ENCODE measurements around the gene SIRPG.
A peak's percentile ranks its signal among the peaks of the same experiment; 100 is the strongest.
"Not testable (repeated sequence)": the region's sequence is repeated elsewhere in the genome, so short reads cannot be mapped to it uniquely, and the experiment has no call there.

Gene SIRPG

GRCh38 chr20:1657556-1658334, at the start of gene SIRPG:
TSS of gene SIRPG (minus strand) at chr20:1657779. CDS start at chr20:1657714, 65 bp downstream.
- DNase-seq = no peak

- DNase-seq = not testable (repeated sequence)
These were observed 49.3 kb upstream of the SIRPG start for GRCh38 chr20:1706887-1707286.

- no peak for DNase-seq
These were observed 48.5 kb upstream of the SIRPG start for GRCh38 chr20:1706079-1706478.

DNA sequence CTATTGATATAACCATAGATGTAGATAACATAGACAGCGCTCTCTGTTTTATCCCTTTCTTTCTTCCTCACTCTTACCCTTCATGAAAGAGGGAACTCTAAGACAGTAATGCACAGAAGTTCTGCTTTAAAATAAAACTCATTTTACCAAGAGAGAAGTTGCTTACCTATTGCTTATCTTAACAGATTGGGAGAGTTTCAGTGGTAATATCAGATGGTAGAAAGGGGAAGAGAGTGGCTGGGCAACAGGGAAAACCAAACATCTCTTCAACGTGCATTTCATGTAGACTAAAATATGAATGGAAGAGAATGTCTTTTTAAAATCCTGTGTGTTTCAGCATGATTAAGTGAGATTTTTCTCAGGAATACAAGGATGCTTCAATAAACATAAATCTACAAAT, 45.3 kb upstream of the SIRPG start:
- no peak for DNase-seq

- DNase-seq = no peak
These were observed 44.7 kb upstream of the SIRPG start for GRCh38 chr20:1702328-1702727.

DNA sequence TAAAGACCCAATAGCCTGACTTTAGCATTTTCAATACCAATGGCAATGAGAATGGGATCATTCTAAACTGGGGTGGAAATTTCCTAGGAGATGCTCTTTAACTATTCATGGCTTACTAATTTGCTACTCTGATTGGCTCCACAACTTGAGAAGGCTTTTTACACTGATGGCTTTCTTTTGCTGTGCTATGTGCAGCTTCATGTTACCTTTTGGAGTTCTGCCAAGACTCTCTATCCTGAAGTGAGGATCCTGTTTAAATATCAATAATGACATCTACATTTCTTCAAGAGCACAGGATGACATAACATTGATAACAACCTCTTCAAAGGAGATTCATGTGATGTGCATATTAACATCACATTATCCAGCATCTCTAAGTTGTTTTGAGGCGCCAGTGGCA, 43.4 kb upstream of the SIRPG start:
- DNase-seq = no peak

DNA sequence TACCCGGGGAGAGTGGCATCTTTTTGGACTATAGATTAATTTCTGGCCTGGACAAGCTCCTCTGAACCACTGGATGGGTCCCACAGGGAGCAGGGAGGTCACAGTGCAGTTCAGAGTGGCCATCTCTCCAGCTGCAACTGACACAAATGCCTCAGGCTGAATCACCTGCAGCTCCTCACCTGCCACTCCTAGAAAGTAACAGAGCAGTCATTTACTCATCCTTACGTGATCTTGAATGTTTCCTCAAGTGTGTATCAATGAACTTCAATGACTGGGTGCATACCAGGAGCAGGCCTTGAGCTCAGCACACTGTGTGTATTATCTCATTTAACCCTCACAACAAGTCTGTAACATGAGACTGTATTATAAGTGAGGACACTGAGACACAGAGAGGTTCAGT, 40.0 kb upstream of the SIRPG start:
- DNase-seq = no peak

DNA sequence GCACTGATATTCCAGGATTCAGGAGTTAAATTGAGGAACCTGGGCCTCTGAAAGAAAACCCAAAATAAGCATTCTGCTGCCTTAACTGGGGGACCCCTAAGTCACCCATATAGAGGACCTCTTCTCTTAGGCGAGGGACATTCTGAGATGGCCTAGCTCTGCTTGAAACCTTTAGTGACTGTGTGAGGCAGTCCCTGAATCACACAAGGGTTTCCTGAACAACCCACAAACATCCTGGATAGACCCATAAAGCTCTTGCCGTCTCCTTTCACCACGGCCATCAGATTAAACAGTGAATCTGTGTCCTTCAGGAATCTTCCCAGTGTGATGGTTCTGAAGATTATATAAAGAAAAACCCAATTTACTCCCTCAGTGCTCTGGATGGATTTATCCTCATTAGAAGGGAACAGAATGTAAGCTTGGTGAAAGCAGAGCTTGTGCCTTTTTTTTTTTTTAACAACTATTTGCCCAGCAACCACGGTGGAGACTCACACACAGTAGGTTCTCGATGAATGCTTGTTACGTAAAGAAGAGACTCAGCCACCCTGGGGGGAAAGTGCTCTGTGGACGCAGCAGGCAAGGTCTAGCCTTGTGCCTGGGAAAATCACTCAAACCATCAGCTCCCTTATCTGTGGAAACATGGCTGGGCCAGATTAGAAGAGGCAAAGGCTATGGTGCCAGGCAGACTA, 39.1 kb upstream of the SIRPG start:
- no peak for DNase-seq

- DNase-seq = no peak
These were observed 37.1 kb upstream of the SIRPG start for GRCh38 chr20:1694672-1695071.

GRCh38 chr20:1693427-1693826, 35.8 kb upstream of the SIRPG start:
- no peak for DNase-seq

DNA sequence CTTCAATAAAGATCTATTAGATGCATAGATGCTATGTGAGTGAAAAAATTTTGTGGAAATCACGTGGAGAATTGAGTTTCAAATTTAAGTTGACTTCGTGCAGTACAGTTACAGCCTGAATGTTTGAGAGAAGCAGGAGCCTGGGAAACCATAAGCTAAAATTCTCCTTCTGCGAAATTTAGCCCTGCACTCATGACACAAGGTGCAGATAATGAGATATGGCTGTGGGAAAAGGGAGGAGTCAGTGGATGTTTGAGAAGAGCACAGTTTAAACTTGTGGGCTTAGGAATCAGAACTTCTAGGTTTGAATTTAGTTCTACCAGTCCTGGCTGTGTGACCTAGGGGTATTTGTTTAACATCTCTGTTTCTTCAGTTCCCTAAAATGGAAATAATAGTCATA, 32.1 kb upstream of the SIRPG start:
- DNase-seq = no peak

DNA sequence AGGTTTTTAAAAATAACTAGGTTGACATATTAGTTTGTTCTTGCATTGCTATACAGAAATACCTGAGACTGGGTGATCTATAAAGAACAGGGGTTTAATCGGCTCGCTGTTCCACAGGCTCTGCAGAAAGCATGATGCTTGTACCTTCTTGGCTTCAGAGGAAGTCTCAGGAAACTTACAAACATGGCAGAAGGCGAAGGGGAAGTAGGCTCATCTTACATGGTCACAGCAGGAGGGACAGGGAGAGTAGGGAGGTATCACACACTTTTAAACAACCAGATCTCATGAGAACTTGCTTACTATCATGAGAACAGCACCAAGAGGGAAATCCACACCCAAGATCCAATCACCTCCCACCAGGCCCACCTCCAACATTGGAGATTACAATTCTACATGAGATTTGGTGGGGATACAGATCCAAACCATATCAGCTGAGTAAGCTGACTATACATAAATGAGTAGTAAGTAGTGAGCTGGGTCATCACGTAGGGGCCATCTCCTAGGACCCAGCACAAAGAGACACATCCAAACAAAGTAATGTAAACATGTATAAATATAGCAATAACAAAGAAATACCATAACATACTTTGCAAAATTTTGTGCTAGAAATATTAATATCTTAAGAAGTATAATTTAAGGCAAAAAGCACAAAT, 31.4 kb upstream of the SIRPG start:
- DNase-seq = no peak

- DNase-seq = no peak
These were observed 29.5 kb upstream of the SIRPG start for GRCh38 chr20:1687053-1687452.

DNA sequence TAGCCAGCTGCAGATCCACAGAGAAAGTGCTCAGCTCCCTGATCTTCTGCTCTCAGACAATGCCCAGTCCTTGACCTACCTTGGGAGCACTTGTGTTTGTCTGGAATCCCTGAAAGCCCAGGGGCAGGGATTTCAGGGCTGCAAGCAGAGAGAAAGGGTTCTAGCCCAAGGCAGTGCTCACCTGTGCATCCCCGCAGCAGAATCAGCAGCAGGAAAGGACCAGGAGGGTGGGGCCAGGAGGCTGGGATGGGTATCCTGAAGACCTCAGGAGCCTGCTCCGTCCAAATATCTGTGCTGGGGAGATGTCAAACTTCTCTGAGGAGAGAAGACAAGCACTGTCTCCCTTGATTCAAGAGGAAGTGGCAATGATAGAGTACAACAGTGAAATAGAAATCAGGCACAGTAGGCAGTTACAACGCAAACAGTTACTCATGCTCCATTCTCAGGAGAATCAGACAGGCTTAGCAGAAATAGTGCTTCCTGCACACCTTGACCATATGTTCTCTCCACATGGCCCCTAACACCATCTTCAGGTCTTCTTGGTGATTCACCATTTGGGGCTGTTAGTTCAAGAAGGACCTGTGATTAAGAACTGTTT, 28.7 kb upstream of the SIRPG start:
- no peak for DNase-seq

DNA sequence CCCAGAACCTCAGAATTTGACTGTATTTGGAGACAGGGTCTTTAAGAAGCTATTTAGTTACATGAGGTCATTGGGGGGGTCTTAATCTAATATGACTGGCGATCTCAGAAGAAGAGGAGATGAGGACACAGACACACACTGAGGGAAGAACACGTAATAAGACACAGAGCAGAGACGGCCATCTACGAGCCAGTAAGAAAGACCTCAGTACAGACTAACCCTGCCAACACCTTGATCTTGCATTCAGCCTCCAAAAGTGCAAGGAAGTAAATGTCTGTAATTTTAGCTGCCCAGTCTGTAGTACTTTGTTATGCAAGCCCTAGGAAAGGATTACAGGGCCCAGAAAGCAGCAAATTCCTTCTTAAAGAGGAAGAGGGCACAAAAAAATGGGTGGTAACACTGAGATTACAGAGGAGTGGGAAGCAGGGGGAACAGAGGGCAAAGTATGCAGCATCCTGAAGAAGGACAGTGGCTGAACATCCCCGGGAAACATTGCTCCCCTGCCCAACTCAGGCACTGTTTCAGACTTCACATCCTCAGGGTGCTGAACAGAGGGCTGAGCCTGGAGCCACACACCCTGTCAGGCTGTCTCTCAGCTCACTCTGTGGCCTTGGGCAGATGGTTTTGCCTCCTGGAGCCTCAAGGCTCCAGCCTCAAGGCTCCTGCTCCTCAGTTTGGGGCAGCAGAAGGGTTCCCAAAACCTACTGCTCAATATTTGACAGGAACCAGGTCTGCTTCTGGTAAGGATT, 27.9 kb upstream of the SIRPG start:
- DNase-seq = no peak

- no peak for DNase-seq
These were observed 27.3 kb upstream of the SIRPG start for GRCh38 chr20:1684872-1685271.

- DNase-seq = no peak
These were observed 19.1 kb upstream of the SIRPG start for GRCh38 chr20:1676650-1677049.

DNA sequence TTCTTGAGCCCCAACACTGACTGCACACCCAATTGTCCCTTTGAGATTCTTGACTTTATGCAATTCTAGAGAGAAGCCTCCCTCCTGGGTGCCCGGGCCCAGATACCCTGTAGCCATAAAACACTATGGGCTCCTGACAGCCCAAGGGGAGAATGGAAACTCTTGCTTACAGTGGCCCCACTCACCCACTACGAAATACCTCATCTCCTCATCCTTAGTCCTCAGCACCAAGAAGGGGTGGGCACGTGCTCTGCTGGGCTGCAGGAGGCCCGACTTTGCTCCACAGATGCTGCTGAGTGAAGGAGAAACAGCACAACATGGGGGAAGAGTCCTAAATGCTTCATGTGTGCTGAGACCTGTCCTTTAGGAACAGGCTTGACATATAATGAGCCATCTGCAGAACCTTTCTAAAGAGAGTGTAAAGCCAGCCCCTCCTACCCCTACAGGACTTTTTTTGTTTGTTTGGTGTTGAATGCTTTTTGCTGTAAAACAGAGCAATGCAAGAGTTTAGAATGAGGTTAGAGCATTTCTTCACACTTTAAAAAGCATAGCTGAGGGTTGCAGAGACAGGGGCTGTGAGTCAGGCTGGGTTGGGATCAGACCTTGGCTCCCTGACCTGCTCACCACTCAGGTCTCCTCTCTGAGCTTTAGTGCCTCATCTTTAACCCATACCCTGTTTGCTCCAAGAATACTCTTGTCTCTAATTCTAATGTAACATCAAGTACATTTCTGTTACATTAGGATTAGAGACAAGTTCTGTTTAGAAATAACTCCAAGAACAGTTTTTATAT, 17.6 kb upstream of the SIRPG start:
- DNase-seq = no peak

- DNase-seq = peak; percentile 47
These were observed 16.8 kb upstream of the SIRPG start for GRCh38 chr20:1674361-1674760.

GRCh38 chr20:1673424-1673823, 15.8 kb upstream of the SIRPG start:
- no peak for DNase-seq

- DNase-seq = no peak
These were observed 15.1 kb upstream of the SIRPG start for GRCh38 chr20:1672728-1673127.

All from activated effector memory CD4-positive, alpha-beta T cell treated with Interleukin-2 at 50 U/mL for 16 hours (primary cell).